Left ventricle myocardium inferior (tissue), 1 donor: Measurements from ENCODE around the gene SLC7A9. TPM values are rescaled to one million over a fixed set of nuclear protein-coding genes. Genes with fewer than 3 reads are reported as not detected.

Experiments used
- DNase-seq: peaks from one replicate; pipeline ENCODE4 v3.0.0-alpha.2; 2020
- H3K27ac ChIP-seq: fragments of 200-600 bp; replicated peaks from 2 replicates; pipeline ENCODE4 v1.8.0; 2021
- H3K27me3 ChIP-seq: fragments of 200-600 bp; 2 replicates; pipeline ENCODE4 v1.8.0; 2021; ENCODE audit warnings: low read depth
- H3K36me3 ChIP-seq: fragments of 200-600 bp; 2 replicates; pipeline ENCODE4 v1.8.0; 2021
- H3K4me1 ChIP-seq: fragments of 200-600 bp; 2 replicates; pipeline ENCODE4 v1.8.0; 2021
- H3K4me3 ChIP-seq: fragments of 200-600 bp; 2 replicates; pipeline ENCODE4 v1.8.0; 2021; ENCODE audit warnings: mild to moderate bottlenecking, moderate library complexity
- H3K9me3 ChIP-seq: fragments of 200-600 bp; replicated peaks from 2 replicates; pipeline ENCODE4 v1.8.0; 2021
- CTCF ChIP-seq: fragments of 200-600 bp; IDR thresholded peaks from 2 replicates; pipeline ENCODE4 v1.8.0; 2021; ENCODE audit warnings: antibody characterized with exemption, mild to moderate bottlenecking, borderline replicate concordance
- intact Hi-C: fragments of 100-400 bp; cut with micrococcal nuclease; formaldehyde crosslinking; loops from one replicate; pipeline ENCODE4 v1.11.0; 2022
- total RNA-seq: library from RNA; stranded (reverse); fragmentation: NEBNext Ultra II Directional; extraction: Animal tissue kit (Norgen Biotek cat#: 25700); gene quantifications from one replicate; pipeline ENCODE4 v1.2.1, GENCODE V29; 2021
- donor health status: DM: no; HTN: yes; CAD: no; lungs with severe emphysema.

SLC7A9 gene
- total RNA-seq, 1 donor from 2014 or later = not detected

- no peak overlapping the region for H3K4me3 ChIP-seq
- no peak for TF ChIP-seq CTCF
- H3K36me3 ChIP-seq = no peaks in the 10 kb centered on the region
- H3K9me3 ChIP-seq = no peaks in the 10 kb centered on the region
- intact Hi-C loops = no loop called here
- no peaks in the 10 kb centered on the region for H3K4me1 ChIP-seq
- H3K27me3 ChIP-seq = peaks cover 93% of the 10 kb centered on the region
- DNase-seq = no peak
- H3K27ac ChIP-seq = no peak overlapping the region
These were observed 52.9 kb downstream of the SLC7A9 start for GRCh38 chr19:32816555-32817099.

- H3K4me3 ChIP-seq = no peak overlapping the region
- H3K9me3 ChIP-seq = no peaks in the 10 kb centered on the region
- intact Hi-C loops = no loop called here
- no peaks in the 10 kb centered on the region for H3K4me1 ChIP-seq
- H3K27me3 ChIP-seq = peaks cover 88% of the 10 kb centered on the region
- TF ChIP-seq CTCF = no peak
- DNase-seq = no peak
- H3K36me3 ChIP-seq = no peaks in the 10 kb centered on the region
- no peak overlapping the region for H3K27ac ChIP-seq
These were observed 54.9 kb downstream of the SLC7A9 start for GRCh38 chr19:32814624-32815023.

GRCh38 chr19:32813862-32814425 is 55.6 kb downstream of the SLC7A9 start:
- Histone ChIP-seq H3K4me1 (no peaks in the 10 kb centered on the region), H3K4me3 (no peak overlapping the region), H3K36me3 (no peaks in the 10 kb centered on the region), H3K9me3 (no peaks in the 10 kb centered on the region), H3K27me3 (peaks cover 89% of the 10 kb centered on the region), H3K27ac (no peak overlapping the region)
- DNase-seq = no peak
- no peak for TF ChIP-seq CTCF
- intact Hi-C loops = no loop called here

GRCh38 chr19:32812571-32812970 is 57.0 kb downstream of the SLC7A9 start:
- Histone ChIP-seq H3K27ac (no peak overlapping the region), H3K27me3 (peaks cover 83% of the 10 kb centered on the region), H3K36me3 (no peaks in the 10 kb centered on the region), H3K4me1 (no peaks in the 10 kb centered on the region), H3K9me3 (no peaks in the 10 kb centered on the region), H3K4me3 (no peak overlapping the region)
- no peak for TF ChIP-seq CTCF
- intact Hi-C loops = no loop called here
- no peak for DNase-seq

GRCh38 chr19:32812036-32812435 is 57.5 kb downstream of the SLC7A9 start:
- Histone ChIP-seq H3K27me3 (peaks cover 83% of the 10 kb centered on the region), H3K9me3 (no peaks in the 10 kb centered on the region), H3K27ac (no peak overlapping the region), H3K36me3 (no peaks in the 10 kb centered on the region), H3K4me1 (no peaks in the 10 kb centered on the region), H3K4me3 (no peak overlapping the region)
- no peak for DNase-seq
- intact Hi-C loops = no loop called here
- no peak for TF ChIP-seq CTCF
